Esophagus (tissue), 2 donors: ENCODE results near the gene S100A5. TPM values are rescaled to one million over a fixed set of nuclear protein-coding genes. Genes with fewer than 3 reads are reported as not detected.
"Not testable (repeated sequence)": the region's sequence is repeated elsewhere in the genome, so short reads cannot be mapped to it uniquely, and the experiment has no call there.

ENCODE experiments used
- H3K27ac ChIP-seq, 2 donors: one replicate each; pipeline ENCODE4 v1.5.1; 2013; ENCODE audit warnings: low read depth in 2 of 2, mild to moderate bottlenecking in 2 of 2, inconsistent platforms in 1 of 2, low read length in 1 of 2, moderate library complexity in 1 of 2
- H3K27me3 ChIP-seq, 2 donors: one replicate each; pipeline ENCODE4 v1.6.1; 2013; ENCODE audit warnings: low read length in 2 of 2, control low read depth in 1 of 2, mild to moderate bottlenecking in 1 of 2; ENCODE audit not compliant: insufficient read depth in 2 of 2, control insufficient read depth in 1 of 2
- H3K36me3 ChIP-seq, 2 donors: one replicate each; pipeline ENCODE4 v1.6.1; 2013; ENCODE audit warnings: low read length in 1 of 2; ENCODE audit not compliant: control insufficient read depth in 2 of 2, insufficient read depth in 2 of 2
- H3K4me1 ChIP-seq, 2 donors: one replicate each; pipeline ENCODE4 v1.6.1; 2013; ENCODE audit warnings: low read length in 1 of 2; ENCODE audit not compliant: control insufficient read depth in 2 of 2, insufficient read depth in 2 of 2
- H3K4me3 ChIP-seq, 2 donors: one replicate each; pipeline ENCODE4 v1.5.1; 2013; ENCODE audit warnings: low read length in 2 of 2, mild to moderate bottlenecking in 2 of 2, low read depth in 1 of 2, moderate library complexity in 1 of 2
- H3K9me3 ChIP-seq, 2 donors: one replicate each; pipeline ENCODE4 v1.6.1; 2013; ENCODE audit warnings: mild to moderate bottlenecking in 2 of 2, low read depth in 1 of 2, low read length in 1 of 2, moderate library complexity in 1 of 2; ENCODE audit not compliant: control insufficient read depth in 2 of 2, insufficient read depth in 1 of 2
- WGBS, 2 donors: extraction: QIAGEN DNeasy Blood & Tissue Kit; methylation state at CpG; one replicate each; pipeline ENCODE4 v1.1.7; 2013; 5-methylcytosine and 5-hydroxymethylcytosine counted together
- polyA plus RNA-seq, 2 donors: library from polyadenylated mRNA; stranded (reverse); fragments of 200-250 nt; gene quantifications; one replicate each; pipeline ENCODE4 v1.2.3, GENCODE V29; 2013
- donor health status: healthy with polysubstance abuse.
- donor health status: Bipolar disorder and iron deficiency.

Gene S100A5
- polyA plus RNA-seq, 2 donors: 0.11 TPM; not detected in 1

GRCh38 chr1:153527023-153527682 lies 13.6 kb downstream of the S100A5 start:
- H3K27ac ChIP-seq: peak overlapping the region; percentile 87 to 91
- no peaks in the 10 kb centered on the region for H3K9me3 ChIP-seq
- 62 to 70% methylated on average over 8 of the region's 8 CpGs for WGBS, 2 donors
- no peak overlapping the region for H3K4me3 ChIP-seq
- peaks cover 0 to 15% of the 10 kb centered on the region in 2 donors for H3K4me1 ChIP-seq
- no peaks in the 10 kb centered on the region for H3K36me3 ChIP-seq
- H3K27me3 ChIP-seq: no peaks in the 10 kb centered on the region

- Histone ChIP-seq H3K4me3 (no peak overlapping the region), H3K36me3 (no peaks in the 10 kb centered on the region), H3K9me3 (no peaks in the 10 kb centered on the region), H3K27ac (peak overlapping the region; percentile 87 to 91), H3K27me3 (no peaks in the 10 kb centered on the region), H3K4me1 (peaks cover 0 to 11% of the 10 kb centered on the region in 2 donors)
- 33 to 38% methylated on average over 8 of the region's 8 CpGs for WGBS, 2 donors
These were observed 14.6 kb downstream of the S100A5 start for GRCh38 chr1:153526132-153526543.

GRCh38 chr1:153525088-153525728 lies 15.5 kb downstream of the S100A5 start:
- Histone ChIP-seq H3K36me3 (no peaks in the 10 kb centered on the region), H3K4me1 (peaks cover 0 to 11% of the 10 kb centered on the region in 2 donors), H3K27me3 (no peaks in the 10 kb centered on the region), H3K27ac (peak overlapping the region; percentile 87 to 91), H3K4me3 (no peak overlapping the region), H3K9me3 (no peaks in the 10 kb centered on the region)
- 30 to 42% methylated on average over 3 of the region's 3 CpGs for WGBS, 2 donors

- peaks cover 0 to 11% of the 10 kb centered on the region in 2 donors for H3K4me1 ChIP-seq
- not testable (repeated sequence) for H3K27ac ChIP-seq, H3K4me3 ChIP-seq, H3K36me3 ChIP-seq, H3K9me3 ChIP-seq, H3K27me3 ChIP-seq
- WGBS, 2 donors: 82 to 83% methylated on average over 14 of the region's 14 CpGs
These were observed 18.2 kb downstream of the S100A5 start for GRCh38 chr1:153522353-153523048.

GRCh38 chr1:153521808-153522207 lies 18.9 kb downstream of the S100A5 start:
- H3K36me3 ChIP-seq, H3K9me3 ChIP-seq, H3K27me3 ChIP-seq, H3K4me3 ChIP-seq, H3K27ac ChIP-seq: not testable (repeated sequence)
- H3K4me1 ChIP-seq: peaks cover 0 to 11% of the 10 kb centered on the region in 2 donors
- WGBS, 2 donors: 96 to 97% methylated on average over 36 to 37 of the region's 37 CpGs

- peaks cover 0 to 10% of the 10 kb centered on the region in 2 donors for H3K4me1 ChIP-seq
- H3K9me3 ChIP-seq: no peaks in the 10 kb centered on the region
- no peaks in the 10 kb centered on the region for H3K36me3 ChIP-seq
- 86 to 93% methylated on average over 4 of the region's 4 CpGs for WGBS, 2 donors
- no peaks in the 10 kb centered on the region for H3K27me3 ChIP-seq
- H3K4me3 ChIP-seq: no peak overlapping the region
- H3K27ac ChIP-seq: no peak overlapping the region
These were observed 19.8 kb downstream of the S100A5 start for GRCh38 chr1:153520818-153521476.

- H3K9me3 ChIP-seq, H3K27ac ChIP-seq, H3K4me3 ChIP-seq, H3K36me3 ChIP-seq, H3K27me3 ChIP-seq: not testable (repeated sequence)
- 69 to 76% methylated on average over 5 of the region's 5 CpGs for WGBS, 2 donors
- peaks cover 0 to 11% of the 10 kb centered on the region in 2 donors for H3K4me1 ChIP-seq
These were observed 20.5 kb downstream of the S100A5 start for GRCh38 chr1:153520137-153520691.

GRCh38 chr1:153519242-153519641 lies 21.5 kb downstream of the S100A5 start:
- no peaks in the 10 kb centered on the region for H3K9me3 ChIP-seq
- 83 to 91% methylated on average over 3 of the region's 3 CpGs for WGBS, 2 donors
- H3K4me1 ChIP-seq: peaks cover 0 to 11% of the 10 kb centered on the region in 2 donors
- H3K27me3 ChIP-seq: no peaks in the 10 kb centered on the region
- no peak overlapping the region for H3K27ac ChIP-seq
- H3K36me3 ChIP-seq: no peaks in the 10 kb centered on the region
- no peak overlapping the region for H3K4me3 ChIP-seq
